NCI-H82 treated with DMSO at 0.1 percent for 48 hours (cell line): ENCODE data around the gene STAT3.
"Not testable (repeated sequence)": the region's sequence is repeated elsewhere in the genome, so short reads cannot be mapped to it uniquely, and the experiment has no call there.

Experiments used
- DNase-seq: peaks from one replicate; lab custom pipeline; 2025; ENCODE audit not compliant: unreplicated experiment; lab: John Stamatoyannopoulos, UW

STAT3 gene

DNA sequence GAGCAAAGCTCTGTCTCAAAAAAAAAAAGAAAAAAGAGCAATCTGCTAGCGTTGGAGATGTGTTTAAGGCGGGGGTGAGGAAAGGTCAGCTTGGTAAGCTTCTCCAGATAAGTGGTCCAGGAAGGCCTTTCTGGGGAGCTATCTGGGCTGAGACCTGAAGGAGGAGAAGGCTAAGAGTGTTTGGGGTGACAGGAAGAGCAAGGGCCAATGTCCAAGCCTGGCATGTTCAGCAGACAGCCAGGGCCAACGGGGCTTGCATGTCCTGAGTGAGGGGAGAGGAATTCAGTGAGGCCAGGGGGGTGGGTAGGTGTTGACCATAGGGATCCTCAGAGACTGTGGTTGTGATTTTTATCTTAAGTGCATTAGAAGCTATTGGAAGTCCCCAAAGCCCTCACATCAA lies 84.5 kb downstream of the STAT3 start:
- no peak for DNase-seq

DNA sequence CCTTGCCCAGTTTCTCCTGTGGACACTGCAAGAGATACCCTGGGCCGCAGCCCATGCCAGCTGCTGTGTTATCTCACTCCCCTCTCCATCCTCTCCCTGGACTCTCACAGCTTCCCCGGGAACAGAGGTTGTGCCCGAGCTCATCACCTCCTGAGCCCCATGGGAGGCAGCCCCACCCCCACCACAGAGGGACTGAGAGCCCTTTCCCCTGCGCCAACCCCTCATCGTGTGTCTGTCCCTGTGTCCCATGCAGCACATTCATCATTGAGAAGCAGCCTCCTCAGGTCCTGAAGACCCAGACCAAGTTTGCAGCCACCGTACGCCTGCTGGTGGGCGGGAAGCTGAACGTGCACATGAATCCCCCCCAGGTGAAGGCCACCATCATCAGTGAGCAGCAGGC lies 87.2 kb downstream of the STAT3 start:
- DNase-seq = no peak

- DNase-seq = not testable (repeated sequence)
Measured at GRCh38 chr17:42299913-42300312, 88.3 kb downstream of the STAT3 start.

- DNase-seq = not testable (repeated sequence)
Measured at GRCh38 chr17:42299361-42299760, 88.9 kb downstream of the STAT3 start.

DNA sequence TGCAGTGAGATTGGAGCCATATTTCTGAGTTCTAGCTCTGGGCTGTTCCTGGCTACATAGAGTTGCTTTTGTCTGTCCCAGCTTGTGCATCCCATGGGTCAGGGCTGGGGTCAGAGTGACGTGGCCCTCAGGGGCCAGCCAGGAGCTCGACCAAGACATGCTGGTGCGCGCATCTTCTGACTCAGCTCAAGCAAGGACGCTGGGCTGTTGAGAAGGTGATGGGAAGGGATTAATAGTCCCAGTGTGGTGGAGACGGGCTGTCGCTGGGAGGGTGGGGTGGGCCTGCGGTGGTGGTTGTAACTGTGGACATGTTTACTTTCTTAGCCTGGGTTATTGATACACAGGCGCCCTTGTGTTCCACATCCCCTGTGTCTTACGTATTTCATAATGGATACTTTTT lies 90.5 kb downstream of the STAT3 start:
- DNase-seq = not testable (repeated sequence)

GRCh38 chr17:42296012-42296411 lies 92.2 kb downstream of the STAT3 start:
- DNase-seq = no peak

DNA sequence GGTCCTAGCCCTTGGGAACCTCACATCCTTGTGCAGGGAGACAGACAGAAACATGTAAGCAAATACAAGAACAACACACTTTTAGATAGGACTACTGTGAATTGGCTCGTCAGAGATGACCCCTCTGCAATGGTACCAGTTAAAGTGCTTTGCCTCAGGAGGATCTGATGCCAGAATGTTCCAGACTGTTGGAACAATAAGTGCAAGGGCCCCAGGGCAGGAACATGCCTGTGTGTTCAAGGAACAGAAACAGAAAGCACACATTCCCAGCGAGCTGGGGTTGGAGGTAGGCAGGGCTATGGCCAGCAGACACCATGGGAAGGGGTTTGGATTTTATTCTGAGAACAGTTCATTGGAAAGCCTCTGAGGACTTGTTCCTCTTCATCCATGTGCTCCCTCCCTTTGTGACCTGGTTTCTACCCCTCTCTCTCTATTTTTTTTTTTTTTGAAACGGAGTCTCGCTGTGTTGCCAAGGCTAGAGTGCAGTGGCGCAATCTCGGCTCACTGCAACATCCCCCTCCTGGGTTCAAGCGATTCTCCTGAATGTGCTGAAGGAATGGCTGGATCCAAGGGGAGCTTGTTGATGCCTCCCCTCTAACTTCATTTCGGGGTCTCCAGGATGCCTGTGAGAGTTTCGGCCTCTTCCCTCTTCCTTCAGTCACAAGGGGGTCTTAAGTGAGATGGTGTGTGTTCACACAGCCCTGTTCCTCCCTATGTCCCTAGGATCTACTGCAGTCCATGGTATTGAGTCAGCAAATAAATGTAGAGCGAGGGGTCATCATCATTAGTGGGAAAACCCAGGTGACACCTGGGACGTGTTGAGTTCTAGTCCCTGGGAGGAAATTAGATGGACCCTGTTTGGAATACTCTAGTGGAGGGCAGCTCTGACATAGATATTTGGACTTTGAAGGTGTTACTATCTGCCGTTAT lies 93.5 kb downstream of the STAT3 start:
- DNase-seq = no peak

GRCh38 chr17:42291129-42291528 lies 97.1 kb downstream of the STAT3 start:
- DNase-seq = no peak

DNA sequence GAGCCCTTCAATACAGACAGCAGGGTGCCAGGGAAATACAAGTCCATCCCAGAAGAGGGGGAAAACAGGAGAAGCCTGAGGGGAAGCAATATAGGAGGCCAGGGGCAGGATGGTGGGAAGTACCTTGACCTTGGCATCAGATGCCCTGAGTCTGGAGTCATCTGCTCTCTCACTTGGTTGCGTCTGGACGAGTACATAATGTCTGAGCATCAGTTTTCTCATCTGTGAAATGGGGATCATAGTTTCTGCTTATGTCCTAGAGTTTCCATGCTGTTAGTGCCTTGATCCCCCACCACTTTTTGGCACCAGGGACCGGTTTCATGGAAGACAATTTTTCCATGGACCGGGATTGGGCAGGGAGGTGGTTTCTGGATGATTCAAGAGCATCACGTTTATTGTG lies 97.7 kb downstream of the STAT3 start:
- DNase-seq = no peak

DNA sequence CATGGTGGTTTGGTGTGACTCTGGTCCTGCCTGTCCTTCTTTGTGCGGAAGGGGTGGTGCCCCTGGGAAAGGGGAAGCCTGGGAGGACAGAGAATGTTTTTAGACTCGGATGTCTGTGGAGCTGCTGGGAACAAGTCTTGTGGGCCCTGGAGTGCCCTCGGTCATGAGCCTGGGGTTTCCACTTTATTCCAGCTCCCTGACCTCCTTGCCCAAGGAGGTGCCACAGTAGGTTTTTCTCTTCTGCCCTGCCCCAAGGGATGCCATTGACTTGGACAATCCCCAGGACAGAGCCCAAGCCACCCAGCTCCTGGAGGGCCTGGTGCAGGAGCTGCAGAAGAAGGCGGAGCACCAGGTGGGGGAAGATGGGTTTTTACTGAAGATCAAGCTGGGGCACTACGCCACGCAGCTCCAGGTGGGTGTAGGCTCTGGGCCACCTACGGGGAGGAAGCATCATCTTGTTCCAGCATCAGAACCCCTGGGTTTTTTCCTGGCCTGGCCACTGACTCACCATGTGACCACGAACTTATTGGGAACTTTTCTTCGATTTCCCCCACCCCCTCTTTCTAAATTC lies 98.5 kb downstream of the STAT3 start:
- no peak for DNase-seq

GRCh38 chr17:42288803-42289610 lies 99.2 kb downstream of the STAT3 start:
- DNase-seq = no peak

DNA sequence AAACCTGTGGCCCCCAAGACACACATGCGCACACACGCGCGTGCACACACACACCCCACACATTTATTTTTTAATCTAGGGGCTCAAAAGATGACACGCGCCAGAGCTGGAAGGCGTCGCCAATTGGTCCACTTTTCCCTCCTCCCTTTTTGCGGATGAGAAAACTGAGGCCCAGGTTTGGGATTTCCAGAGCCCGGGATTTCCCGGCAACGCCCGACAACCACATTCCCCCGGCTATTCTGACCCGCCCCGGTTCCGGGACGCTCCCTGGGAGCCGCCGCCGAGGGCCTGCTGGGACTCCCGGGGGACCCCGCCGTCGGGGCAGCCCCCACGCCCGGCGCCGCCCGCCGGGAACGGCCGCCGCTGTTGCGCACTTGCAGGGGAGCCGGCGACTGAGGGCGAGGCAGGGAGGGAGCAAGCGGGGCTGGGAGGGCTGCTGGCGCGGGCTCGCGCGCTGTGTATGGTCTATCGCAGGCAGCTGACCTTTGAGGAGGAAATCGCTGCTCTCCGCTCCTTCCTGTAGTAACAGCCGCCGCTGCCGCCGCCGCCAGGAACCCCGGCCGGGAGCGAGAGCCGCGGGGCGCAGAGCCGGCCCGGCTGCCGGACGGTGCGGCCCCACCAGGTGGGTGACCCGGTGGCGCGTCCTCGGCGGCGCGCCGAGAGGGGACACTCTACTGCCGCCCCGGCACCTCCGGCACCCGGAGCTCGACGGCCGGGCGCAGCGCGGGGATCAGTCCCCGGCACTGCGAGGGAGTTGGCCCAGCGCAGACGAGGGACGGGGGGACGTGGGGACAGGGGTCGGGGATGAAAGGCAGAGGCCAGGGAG lies 100.1 kb downstream of the STAT3 start, which contains the start of gene STAT5A:
Gene STAT5A, plus strand, starts transcription at position 522 of the 826 bp plus-strand sequence. CDS start 914 bp downstream, outside the sequence.
- DNase-seq = no peak

DNA sequence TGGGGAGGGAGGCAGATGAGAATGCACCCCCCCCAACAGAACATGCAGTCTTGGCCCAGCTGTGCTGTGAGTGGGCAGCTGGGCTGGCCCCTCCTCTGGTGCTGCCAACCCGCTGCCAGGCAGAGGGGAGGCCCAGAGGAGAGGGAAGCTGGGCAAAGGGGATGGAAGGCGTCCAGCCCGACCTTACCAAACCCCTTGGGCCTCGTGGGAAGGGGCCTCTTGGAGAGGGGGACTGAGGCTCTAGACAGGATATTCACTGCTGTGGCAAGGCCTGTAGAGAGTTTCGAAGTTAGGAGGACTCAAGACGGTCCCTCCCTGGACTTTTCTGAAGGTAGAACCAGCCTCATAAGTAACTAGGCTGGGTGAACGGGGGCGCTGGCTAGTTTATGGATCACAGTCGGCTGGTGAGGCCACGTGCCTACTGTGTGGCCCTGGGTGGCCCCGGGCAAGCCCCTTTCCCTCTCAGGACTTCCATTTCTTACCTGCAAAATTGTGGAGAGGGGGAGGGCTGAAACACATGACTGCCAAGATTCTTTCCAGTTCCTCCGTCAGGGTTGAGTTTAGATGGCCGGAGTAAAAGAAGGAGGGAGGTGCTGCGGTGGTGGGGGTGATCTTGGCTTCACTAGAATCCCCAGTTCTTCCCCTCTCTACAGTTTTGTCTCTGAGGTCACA lies 100.8 kb downstream of the STAT3 start:
- no peak for DNase-seq

- DNase-seq = no peak
Measured at GRCh38 chr17:42286411-42287221, 101.6 kb downstream of the STAT3 start.

GRCh38 chr17:42285346-42286050 lies 102.7 kb downstream of the STAT3 start:
- DNase-seq = no peak

DNA sequence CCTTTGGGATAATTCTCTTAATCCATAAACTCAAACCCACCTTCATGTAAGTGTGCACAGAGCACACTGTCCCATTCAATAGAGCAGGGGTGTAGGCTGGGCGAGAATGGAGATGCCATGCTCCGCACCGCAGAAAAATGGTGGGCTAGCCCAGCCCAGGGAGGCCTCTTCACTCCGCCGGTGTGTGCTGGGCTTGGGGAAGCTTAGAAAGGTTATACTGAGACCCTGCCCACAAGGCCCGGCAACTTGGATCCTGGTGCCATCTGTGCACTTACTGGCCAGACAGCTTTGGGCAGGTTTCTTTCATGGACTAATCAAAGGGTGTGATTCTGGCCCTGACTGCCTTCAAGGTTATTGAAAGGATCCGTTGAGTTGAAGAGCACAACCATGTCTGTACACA lies 103.7 kb downstream of the STAT3 start:
- DNase-seq = no peak

DNA sequence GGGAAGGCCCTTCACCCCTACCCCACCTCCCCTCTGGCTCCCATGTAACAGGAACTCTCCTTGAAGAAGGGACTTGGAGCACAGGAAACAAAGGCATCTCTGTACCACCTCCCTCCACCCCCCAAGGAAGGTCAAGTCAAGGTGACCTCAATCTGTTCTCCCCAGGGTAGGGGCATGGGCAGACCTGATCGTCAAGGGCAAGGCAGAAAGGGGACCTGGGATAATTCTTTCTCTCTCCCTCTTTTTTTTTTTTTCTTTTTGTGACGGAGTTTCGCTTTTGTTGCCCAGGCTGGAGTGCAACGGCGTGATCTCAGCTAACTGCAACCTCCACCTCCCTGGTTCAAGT lies 104.2 kb downstream of the STAT3 start:
- DNase-seq = no peak

DNA sequence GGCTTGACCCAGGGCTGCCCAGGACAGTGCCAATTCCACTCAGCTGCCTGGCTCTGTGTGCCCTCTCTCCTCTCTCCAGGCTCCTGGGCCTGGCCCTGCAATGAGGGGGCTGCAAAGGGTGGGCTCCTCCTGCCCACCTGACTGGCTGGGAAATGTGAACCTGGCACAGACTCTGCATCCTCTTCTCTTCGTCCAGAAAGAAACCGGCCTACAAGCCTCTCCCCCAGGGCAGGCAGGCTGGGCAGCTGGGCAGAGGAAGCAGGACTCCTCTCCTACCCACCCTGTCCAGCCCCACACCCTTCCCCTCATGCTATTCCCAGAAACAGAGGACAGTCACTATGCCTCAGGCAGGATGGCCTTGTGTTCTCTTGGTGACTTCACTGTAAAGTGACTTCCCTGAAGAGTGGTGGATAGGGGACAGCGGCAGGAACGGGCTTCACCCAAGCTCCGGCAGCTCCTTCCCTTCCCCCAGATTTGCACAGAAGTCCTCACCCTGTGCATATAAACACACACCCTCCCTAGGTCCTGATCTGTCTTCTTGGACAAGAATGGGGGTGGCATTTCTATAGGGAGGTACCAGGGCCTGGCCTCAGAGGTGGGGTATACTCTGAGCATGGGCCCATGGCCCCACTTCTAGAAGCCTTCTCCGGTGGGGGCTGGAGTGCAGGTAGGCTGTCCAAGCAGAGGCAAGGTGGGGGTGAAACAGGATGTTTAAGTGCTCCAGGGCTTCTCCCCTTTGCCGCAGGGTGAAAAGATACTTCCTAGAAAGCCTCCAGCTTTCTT lies 104.8 kb downstream of the STAT3 start:
- DNase-seq = no peak
